Measurements from ENCODE around the gene FHOD3.
"Not testable (repeated sequence)": the region's sequence is repeated elsewhere in the genome, so short reads cannot be mapped to it uniquely, and the experiment has no call there.

FHOD3 gene

DNA sequence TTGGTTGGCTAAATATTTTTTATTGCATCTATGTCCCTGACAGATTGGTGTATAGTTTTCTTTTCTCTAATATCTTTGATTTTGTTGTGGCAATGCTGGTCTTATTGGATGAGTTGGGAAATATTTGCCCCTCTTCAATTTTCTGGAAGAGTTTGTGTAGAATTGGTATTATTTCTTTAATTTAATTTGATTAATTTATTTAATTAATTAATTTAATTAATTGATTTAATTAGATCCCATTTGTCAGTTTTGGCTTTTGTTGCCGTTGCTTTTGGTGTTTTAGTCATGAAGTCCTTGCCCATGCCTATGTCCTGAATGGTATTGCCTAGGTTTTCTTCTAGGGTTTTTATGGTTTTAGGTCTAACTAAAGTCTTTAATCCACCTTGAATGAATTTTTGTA lies 253.8 kb downstream of the FHOD3 start:
- DNase-seq (ENCODE audit: low read depth), result not testable (repeated sequence)

DNA sequence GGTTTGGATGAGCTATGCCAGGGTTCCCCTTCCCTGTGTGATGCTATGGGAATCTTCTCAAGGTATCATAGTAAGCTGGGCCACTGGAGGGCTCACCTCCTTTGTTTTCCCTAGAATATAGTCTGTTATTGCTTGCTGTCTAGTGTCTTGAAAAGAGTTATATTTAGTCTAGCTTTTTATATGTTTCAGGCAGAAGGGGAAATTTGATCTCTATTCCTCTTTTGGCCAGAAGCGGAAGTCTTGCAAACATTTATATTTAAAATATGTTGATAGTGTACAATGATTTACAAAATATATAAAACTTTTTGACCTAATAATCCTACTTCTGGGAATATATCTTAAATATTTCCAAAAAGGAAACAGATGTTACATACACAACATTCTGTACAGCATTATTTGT lies 260.7 kb downstream of the FHOD3 start:
- DNase-seq (ENCODE audit: low read depth), result no peak

DNA sequence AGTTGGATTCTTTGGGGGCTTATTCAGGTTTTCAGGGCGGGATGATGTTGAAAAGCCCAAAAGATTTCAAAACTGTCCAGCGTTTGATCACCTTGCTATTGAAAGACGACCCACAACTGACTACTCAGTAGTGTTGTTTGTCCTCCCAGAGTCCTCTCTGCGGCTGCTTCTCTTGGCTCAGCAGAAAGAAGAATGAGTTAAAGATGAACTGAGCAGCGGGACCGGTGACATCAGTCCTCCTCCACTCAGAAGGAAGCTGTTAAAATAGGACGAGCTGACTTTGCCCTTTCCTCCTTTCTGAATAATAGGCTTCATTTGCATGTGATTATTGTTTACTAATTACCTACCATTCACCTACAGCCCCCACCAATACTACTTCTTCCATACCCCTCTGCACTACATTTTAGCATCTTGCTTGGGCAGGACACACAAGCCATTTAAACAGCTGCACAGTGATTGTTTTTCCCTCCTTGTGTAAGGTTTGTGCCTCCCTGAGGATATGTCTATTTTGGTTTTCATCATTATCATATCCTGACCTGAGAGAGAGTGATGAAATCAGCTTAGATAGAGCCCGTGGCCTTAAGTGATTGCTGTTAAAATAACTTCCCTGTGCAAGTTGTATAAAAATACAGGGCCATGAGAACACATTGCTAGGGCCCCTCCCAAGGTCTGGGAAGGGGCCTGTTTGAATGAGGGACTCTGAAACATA lies 261.8 kb downstream of the FHOD3 start:
- no peak for DNase-seq (ENCODE audit: low read depth)

DNA sequence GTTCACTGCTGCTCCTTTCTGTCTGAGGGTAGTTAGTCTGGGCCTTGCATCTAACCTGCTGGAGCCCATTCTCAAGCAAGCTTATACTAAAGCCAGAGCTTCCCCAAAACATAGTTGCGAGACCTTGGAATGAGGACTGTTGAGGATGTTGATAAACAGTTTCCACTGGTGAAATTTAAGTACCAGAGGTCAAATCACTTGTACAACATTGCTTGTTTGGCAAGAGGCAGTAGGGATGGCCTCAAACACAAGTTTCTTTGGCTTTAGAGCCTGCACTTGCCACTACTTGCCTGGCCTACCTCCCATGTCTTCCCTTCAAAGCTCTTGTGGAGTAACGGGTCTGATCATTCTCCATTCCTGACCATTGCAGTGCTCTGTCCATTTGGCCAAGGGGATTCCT lies 262.7 kb downstream of the FHOD3 start:
- DNase-seq (ENCODE audit: low read depth), result no peak

DNA sequence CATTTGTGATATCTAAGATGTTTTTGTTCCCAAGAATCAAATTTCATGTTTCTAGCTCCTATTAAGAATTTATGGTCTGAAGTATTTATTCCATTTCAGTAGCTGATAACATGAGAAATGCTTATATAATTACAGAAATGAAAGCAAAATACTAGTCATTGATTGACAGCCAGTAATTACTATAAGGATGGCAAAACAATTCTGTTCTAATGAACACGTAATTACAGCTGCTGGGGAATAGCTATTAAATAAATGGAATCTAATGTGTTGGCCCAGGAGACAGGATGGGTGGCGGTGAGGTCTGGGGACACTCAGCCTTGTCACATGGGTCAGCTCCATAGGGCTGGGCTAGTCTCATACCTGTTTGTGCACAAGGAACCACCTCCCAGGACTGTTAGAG lies 263.5 kb downstream of the FHOD3 start:
- DNase-seq (ENCODE audit: low read depth), result no peak

DNA sequence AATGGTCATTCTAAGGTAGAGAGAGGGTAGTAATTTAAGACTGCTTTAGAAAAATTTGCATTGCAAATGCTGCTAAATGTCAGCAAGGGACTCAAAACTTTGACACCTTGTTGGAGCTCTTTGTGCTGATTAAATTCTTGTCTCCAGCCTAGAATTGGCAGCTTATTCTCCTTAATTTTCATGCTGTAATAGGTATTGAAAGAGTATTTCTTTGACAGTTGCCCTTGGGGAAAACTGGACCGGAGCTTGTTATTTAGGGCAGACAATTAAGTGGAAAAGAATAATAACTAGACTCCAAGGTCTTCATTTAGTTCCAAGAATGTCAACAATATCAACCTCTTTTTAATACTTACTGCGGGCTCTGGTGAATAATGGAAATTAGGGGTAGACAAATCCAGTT lies 267.3 kb downstream of the FHOD3 start:
- DNase-seq (ENCODE audit: low read depth), result no peak

DNA sequence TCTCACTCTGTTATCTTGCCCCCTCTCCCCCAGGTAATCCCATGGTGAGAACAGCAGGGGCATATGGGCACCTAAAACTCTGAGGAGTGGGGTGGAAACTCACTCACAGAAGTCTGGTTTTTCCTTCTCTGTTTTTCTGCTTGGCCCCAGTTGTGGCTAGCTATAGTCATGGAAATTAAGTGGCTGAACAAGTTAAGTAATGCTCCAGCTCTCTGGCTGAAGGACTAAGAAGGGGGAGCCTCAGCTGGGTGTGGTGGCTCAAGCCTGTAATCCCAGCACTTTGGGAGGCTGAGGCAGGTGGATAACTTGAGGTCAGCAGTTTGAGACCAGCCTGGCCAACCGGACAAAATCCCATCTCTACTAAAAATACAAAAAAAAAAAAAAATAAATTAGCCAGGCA lies 270.3 kb downstream of the FHOD3 start:
- no peak for DNase-seq (ENCODE audit: low read depth)

DNA sequence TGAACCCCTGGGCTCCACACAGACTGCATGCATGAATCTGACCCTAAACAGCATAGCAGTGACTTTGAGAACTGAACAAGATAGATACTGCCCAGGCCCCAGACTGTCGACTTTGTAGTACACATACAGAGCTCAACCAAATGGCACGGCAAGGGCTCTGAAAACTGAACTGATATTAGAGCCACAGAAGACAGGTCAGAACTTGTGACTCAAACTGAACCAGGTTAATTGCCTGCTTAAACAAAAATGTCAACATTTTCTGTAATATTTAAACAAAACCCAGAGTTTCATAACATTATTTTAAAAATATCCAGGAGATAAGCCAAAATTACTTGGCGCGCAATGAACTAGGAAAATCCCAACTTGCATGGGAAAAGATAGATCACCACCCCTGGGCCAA lies 271.0 kb downstream of the FHOD3 start:
- DNase-seq (ENCODE audit: low read depth), result no peak

DNA sequence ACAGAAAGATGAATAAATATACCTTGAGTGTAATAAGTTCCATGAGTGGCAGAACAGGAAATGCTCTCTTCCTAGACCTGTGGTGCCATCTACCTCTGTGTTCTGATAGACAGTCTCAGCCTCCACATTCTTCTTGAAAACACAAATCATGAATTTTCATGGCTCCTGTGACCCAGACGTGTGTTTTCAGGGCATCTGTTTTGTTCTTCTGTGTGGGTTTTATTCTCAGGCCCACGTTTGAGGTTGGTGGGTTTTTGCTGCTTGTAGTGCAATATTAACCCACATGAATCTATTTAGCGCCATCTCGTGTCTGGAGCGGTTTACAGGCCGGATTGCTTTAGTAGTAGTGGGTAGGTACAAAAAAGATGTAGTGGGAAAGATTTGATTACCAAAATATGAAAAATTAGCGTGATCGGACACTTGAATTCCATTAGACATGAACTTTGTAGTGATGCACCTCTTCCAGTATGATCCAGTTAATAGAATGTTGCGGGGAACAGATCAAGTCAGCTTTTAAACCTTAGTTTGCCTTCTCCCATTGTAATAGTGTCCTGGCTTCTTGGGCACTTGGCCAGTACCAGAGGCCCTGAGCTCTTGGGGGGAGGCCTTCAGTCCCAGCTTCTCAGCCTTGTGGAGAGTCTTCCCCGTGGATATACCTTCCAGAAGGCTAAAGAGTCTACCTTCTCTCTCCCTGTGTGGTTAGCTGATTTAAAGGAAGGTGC lies 274.8 kb downstream of the FHOD3 start:
- DNase-seq (ENCODE audit: low read depth), result no peak

DNA sequence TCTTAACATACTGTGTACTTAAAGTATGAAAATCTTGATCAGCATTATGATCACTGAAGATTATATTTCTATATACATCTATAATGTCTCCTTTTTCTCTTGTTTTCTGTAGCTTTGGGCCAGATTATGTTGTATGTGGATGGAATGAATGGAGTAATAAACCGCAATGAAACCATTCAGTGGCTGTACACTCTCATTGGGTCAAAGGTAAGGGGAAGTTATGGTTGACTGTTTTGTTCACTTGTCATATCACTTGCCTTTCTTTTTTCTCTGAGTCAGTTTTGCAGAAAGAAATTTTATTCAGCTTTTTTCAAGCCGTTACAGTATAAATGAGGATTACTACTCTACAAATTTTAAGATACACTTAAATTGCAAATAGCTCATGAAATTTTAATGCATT lies 278.8 kb downstream of the FHOD3 start:
- no peak for DNase-seq (ENCODE audit: low read depth)

DNA sequence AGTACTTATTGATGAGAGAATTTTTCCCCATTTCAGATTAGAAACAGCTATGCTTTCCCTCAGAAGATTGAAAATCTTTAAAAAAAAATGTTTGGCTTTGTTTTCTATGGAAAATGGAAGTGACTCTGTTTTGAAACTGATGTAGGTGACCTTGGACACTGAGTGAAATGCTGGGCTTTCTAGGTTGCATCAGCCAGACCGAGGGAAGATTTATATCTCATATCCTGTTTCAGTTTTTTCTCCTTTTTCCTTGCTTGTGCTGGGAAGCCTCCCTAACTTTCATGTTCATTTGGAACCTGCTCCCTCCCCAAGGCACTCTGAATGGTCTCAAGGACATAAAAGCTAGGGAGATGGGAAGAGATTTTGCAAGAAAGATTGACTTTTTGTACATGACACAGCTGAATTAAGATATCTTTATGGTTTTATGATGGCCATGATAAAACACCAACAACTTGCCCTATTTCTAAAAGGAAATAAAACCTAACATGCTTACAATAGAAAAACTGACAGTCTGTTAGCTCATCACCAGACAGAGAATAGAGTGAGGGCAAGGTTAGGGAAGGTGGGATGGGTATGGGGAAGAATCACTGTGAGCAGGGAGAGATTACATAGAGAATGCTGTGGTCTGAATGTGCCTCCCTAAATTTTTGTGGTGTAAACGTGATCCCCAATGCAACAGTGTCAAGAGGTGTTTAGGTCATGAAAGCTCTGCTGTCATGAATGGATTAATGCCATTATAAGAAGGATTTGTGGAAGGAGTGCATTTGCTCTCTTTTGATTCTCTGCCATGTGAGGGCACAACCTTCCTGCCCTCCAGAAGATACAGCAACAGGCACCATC lies 281.6 kb downstream of the FHOD3 start:
- no peak for DNase-seq (ENCODE audit: low read depth)

DNA sequence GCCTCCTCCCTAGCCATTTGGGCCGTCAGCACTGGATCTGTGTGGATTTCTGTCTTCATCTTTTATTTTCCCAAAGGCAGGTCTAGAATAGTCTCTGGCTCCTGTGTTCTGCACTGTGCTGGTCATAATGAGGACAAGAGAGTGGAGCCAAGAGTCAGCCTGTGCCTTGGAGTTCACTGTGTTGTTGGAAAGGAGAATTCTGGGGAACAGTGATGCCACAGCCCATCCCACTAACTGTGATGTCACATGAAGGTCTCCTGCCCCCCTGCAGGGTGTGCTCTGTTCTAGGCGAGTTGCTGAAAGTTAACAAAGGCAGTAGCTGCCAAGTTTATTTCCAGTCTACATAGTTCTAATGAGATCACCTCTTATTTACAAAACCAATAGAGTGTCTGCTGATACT lies 282.8 kb downstream of the FHOD3 start:
- DNase-seq (ENCODE audit: low read depth), result no peak

DNA sequence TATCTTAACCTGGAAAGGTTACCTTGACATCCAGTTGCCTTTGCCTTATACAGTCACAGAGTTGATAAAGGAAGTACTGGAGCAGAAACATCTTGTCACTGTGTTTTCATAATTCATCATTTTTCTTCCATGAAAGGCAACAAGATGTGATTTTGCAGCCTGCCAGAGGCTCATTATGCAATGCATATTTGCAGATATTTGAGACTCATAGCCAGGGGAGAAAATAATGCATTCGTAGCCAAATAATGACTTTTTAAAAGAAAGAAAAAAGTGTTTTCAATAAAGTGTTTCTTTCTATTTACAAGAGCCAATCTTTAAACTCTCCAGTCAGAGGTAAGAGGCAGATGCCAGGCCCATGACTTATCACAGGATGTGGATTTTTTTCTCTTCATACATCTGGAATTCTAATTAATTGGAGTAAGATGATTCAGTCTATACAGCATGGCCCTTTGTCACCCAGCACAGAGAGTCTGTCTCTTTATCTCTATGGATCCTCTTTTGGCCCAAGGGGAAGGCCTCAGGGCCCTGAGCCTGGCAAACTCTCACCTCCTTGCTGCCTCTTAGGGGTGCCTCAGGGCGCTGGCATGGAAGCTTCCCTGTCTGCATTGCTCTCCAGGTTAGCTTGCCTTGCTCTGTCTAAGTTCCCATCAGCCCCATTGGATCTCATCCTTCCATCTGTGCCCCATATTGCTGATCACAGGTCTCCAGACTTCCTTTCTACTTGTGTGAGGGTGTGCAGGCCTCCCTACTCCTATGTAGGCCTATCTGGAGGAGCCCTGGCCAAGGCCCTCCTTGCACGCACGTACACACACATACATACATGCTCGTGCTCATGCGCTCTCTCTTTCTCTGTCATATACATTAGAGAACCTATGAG lies 283.6 kb downstream of the FHOD3 start:
- no peak for DNase-seq (ENCODE audit: low read depth)

DNA sequence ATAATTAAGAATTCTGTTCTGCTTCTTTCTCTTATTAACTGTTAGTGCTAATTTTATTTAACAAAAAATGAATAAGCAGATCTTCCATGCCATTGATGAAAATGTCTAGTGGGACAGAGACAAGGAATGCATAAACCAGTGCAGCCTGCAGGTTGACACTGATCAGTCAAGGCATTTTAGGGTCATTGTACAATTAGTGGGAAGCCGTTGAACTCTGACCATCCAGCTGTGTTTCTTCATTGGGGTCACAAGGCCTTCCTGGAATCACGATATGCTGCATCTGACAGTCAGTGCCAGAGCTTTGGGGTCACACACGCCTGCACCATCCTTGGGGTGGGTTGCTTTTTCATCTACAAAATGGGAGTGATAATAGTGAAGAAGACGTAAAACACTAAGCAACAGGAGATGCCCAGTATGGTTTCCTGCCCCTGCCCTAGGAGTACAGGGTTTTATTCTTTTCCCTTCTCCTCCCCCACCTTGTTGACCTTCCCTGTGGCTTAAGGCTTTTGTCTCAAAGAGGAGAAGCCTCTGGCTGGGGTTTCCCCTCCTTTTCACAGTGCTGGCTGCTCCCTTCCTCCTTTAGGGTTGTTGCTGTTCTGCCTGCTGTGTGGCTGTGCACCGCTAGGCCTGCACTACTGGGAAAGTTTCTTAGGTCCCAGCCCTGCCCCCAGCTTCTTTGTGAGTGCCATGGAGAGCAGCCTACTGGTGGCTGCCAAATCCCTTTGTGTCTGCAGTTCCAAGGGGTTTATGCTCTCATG lies 285.7 kb downstream of the FHOD3 start:
- DNase-seq (ENCODE audit: low read depth), result no peak

DNA sequence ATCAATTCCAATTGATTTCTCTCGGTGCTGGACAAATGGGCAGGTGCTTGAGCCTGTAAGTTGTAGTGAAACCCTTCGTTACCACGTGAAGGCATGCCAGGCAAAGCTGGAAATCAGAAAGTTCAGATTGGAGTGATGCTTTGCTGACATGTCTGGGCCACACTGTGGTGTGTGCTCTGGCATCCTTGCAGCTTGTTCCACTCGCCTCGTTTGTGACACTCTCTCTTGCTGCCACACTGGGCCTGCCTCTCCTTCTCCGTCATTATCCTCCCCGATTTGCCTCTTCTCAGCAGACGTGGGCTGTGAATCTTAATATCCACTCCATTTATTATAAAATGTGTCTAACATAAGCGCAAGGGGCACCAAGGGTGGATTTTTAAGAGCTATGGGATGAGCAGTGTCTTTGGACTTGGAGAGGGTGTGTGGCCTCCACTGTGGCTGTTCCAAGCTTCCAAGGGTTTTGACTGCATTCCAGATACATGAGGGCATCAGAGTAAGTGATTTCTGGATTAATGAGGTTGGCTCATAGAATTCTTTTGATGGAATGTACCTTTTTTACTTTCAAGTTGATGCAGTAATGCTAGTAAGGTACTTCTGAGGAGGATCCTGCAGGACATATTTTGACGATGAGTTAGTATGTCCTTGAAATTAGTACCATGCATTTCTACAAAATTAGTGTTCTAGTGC lies 292.5 kb downstream of the FHOD3 start:
- DNase-seq (ENCODE audit: low read depth), result no peak

DNA sequence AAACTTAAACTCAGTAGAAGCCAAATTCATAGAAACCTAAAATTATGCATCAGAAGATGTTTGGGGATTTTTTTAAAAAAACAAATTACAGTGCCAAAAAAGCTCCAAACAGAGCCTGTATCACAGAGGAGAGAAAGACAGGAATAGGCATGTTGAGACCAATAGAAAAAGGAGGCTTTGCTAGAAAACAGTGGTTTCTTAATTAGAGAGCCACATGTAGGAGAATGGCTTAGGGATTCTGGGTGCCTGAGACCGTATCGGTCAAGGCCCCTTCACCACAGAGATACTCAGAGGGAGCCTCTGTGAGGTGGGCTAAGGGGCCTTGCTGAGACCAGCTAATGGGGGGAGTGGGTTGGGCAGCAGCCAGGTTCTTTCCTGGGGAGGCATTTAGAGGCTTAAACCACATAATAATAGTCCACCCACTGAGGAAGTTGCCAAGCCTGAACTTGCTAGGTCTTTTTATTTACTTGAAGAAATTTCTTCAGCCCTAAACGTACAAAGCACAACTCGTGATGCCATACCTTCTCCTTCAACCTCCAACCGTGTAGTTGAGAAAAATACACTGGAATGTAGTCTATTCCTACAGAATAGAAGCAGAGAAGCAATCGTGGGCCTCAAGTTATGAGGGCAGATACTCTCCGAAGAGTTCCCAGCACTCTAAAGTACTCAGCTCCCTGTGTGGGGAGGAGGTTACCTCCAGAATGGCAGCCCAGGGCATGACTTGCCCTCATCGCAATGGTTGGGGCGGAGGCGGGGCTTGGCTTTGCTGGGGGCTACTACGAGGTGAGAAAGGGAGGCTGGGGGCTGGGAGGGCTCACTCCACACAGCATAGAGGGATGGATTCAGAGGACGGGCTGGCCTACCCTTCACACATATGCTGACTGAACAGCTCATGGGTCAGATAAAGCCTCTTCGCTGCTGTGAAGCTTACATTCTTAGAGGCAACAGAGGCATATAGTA lies 293.4 kb downstream of the FHOD3 start:
- DNase-seq (ENCODE audit: low read depth), result no peak

DNA sequence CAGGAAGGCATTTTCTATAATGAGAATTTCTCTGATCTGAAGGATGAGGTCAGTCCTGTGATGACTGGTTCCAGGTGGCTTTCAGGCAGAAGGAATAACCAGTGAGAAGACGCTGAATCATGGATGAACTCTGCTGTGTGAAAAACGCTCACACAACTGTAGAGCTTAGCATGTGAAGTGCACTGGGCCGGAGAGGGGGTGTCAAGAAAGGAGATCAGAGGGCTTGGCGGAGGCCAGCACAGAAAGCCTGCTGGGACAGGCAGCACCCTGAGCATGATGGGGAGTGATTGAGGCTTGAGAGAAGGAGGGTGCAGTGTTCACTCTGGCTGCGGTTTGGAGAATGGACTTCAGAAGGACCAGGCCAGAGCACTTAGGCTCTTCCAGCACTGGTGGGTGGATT lies 294.8 kb downstream of the FHOD3 start:
- DNase-seq (ENCODE audit: low read depth), result no peak

DNA sequence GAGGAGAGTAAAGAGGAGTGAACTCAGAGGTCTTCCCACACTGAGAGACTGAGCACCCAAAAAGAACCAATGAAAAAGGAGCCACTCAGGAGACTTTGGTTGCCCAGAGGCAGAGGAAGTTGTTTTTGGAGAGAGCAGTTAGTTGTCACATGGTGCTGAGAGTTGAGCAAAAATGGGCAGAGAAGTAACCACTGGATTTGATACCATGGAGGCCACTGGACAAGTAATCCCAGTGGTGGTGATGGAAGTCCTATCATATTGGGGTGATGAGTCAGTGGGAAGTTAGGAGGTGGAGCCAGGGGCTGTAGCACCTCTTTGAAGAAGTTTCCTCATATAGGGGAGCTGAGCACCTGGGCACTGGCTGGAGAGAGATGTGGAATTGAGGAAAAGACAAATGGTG lies 295.5 kb downstream of the FHOD3 start:
- no peak for DNase-seq (ENCODE audit: low read depth)

DNA sequence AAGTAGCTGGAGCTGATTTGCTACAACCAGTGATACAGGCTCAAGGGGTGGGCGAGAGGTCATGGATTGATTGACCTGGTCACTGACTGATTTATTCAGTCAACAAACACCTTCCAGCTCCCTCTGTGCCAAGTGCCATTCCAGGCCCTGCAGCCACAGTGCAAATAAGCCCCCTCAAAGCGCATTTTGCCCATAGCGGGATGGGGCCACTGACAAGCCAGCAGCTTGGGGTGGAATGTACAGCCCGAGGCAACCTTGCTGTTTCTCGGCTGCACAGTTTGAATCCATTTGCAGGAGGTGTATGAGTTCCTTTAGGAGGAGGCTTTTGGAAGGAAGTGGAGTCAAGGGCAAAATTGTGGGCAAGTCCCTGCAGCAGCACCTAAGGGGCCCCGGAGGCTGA lies 296.1 kb downstream of the FHOD3 start:
- no peak for DNase-seq (ENCODE audit: low read depth)

DNA sequence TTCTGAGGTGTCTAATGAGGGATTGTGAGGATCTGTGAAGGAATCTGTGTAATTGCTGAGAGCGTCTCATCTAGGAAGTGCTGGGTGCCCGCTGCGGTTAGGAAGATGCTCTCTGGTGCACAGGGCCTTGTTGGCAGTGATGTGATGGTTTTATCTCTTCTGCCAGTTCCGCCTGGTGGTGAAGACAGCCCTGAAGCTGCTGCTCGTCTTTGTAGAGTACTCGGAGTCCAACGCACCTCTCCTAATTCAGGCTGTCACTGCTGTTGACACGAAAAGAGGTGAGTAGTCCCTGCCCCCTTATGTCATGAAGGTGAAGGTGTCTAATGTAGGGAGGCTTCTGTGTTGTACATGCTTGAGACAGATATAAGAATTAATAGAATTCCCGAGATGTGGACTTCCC lies 297.1 kb downstream of the FHOD3 start:
- no peak for DNase-seq (ENCODE audit: low read depth)

Data from activated T-helper 9 cell treated with anti-CD3 and anti-CD28 coated beads, Interleukin-2, amount 50 U/mL, for 16 hours (primary cell).